Measurements from ENCODE around the gene ZRSR2. TPM values are rescaled to one million over a fixed set of nuclear protein-coding genes. Genes with fewer than 3 reads are reported as not detected.

ZRSR2 gene
- total RNA-seq, 1 donor from 2014 or later, result 6.3 TPM

GRCh38 chrX:15853586-15854079, 63.3 kb downstream of the ZRSR2 start:
- DNase-seq, result peak; percentile 20

- DNase-seq, result peak; percentile 44
Measured at GRCh38 chrX:15854080-15854655, 63.9 kb downstream of the ZRSR2 start.

- DNase-seq, result peak; percentile 93
Measured at GRCh38 chrX:15854712-15855567, 64.7 kb downstream of the ZRSR2 start, which contains the start of gene AP1S2. TSS of gene AP1S2 (minus strand) at chrX:15854813. CDS start at chrX:15852524, 2,289 bp downstream.

- peak; percentile 16 for DNase-seq
Measured at GRCh38 chrX:15855568-15856221, 65.4 kb downstream of the ZRSR2 start.

GRCh38 chrX:15856222-15856587, 65.9 kb downstream of the ZRSR2 start:
- DNase-seq, result no peak

GRCh38 chrX:15856636-15857035, 66.4 kb downstream of the ZRSR2 start:
- DNase-seq, result no peak

- DNase-seq, result no peak
Measured at GRCh38 chrX:15858051-15858450, 67.8 kb downstream of the ZRSR2 start.

GRCh38 chrX:15860921-15861320, 70.6 kb downstream of the ZRSR2 start:
- no peak for DNase-seq

- DNase-seq, result no peak
Measured at GRCh38 chrX:15864023-15864422, 73.7 kb downstream of the ZRSR2 start.

GRCh38 chrX:15864629-15865028, 74.3 kb downstream of the ZRSR2 start:
- DNase-seq, result no peak

- no peak for DNase-seq
Measured at GRCh38 chrX:15866147-15866546, 75.9 kb downstream of the ZRSR2 start.

GRCh38 chrX:15869695-15870094, 79.4 kb downstream of the ZRSR2 start:
- DNase-seq, result no peak

GRCh38 chrX:15870310-15870709, 80.0 kb downstream of the ZRSR2 start:
- DNase-seq, result no peak

Other genes with a start within 250 kb of the ZRSR2 start
- gene ACE2, start 189.5 kb upstream of the ZRSR2 start, total RNA-seq, result under 0.01 TPM in 1 of 2 replicates, not detected in the other
- 0.09 and 0.17 TPM in 2 replicates for gene CLTRN, start 125.7 kb upstream of the ZRSR2 start, total RNA-seq
- gene CA5B, start 52.2 kb upstream of the ZRSR2 start, total RNA-seq, result 1.5 and 2.7 TPM in 2 replicates
- gene AP1S2, start 64.3 kb downstream of the ZRSR2 start, total RNA-seq, result 133 and 158 TPM in 2 replicates

Measured in dermis blood vessel endothelial cell (primary cell).